Measurements from ENCODE around the gene ACTG2.

ACTG2 gene

GRCh38 chr2:73947412-73948018 is 54.7 kb downstream of the ACTG2 start:
- POLR2A ChIA-PET = no interaction called here
- CTCF ChIA-PET = interaction anchor here (0.9 to 1.1 kb wide), 2 partner anchors 18 to 26 kb away, joined by 3 read pairs; no protein-coding TSS in a partner anchor

GRCh38 chr2:73949802-73950201 is 57.0 kb downstream of the ACTG2 start:
- no peak for TF ChIP-seq CTCF (IDR thresholded peaks at IDR 0.05; ENCODE audit: control extremely low read depth, extremely low read depth, low read depth, missing control alignments)
- POLR2A ChIA-PET = no interaction called here
- CTCF ChIA-PET = interaction anchor here (0.7 to 2.4 kb wide), 7 partner anchors 11 to 207 kb away, joined by 3 to 9 read pairs (median 3); no protein-coding TSS in a partner anchor
- DNase-seq (ENCODE audit: extremely low spot score) = no peak

More at GRCh38 chr2:73947412-73948018, 54.7 kb downstream of the ACTG2 start:
- no peak for TF ChIP-seq CTCF (IDR thresholded peaks at IDR 0.05; ENCODE audit: control extremely low read depth, extremely low read depth, low read depth, missing control alignments)
- no peak for DNase-seq (ENCODE audit: extremely low spot score)

GRCh38 chr2:73952499-73953446 is 60.0 kb downstream of the ACTG2 start:
- CTCF ChIA-PET = interaction anchor here (1.0 to 4.4 kb wide), 4 partner anchors 12 to 23 kb away, joined by 3 to 14 read pairs (median 6); no protein-coding TSS in a partner anchor
- POLR2A ChIA-PET = no interaction called here
- no peak for TF ChIP-seq CTCF (IDR thresholded peaks at IDR 0.05; ENCODE audit: control extremely low read depth, extremely low read depth, low read depth, missing control alignments)
- no peak for DNase-seq (ENCODE audit: extremely low spot score)

- ChIA-PET POLR2A (no interaction called here), CTCF (interaction anchor here (1.3 to 4.4 kb wide), 3 partner anchors 8 to 15 kb away, joined by 3 to 14 read pairs (median 7); no protein-coding TSS in a partner anchor)
- no peak for TF ChIP-seq CTCF (IDR thresholded peaks at IDR 0.05; ENCODE audit: control extremely low read depth, extremely low read depth, low read depth, missing control alignments)
- DNase-seq (ENCODE audit: extremely low spot score) = no peak
Observed at GRCh38 chr2:73956218-73956865, 63.5 kb downstream of the ACTG2 start.

- ChIA-PET POLR2A (no interaction called here), CTCF (no interaction called here)
- DNase-seq (ENCODE audit: extremely low spot score) = no peak
- no peak for TF ChIP-seq CTCF (IDR thresholded peaks at IDR 0.05; ENCODE audit: control extremely low read depth, extremely low read depth, low read depth, missing control alignments)
Observed at GRCh38 chr2:73961274-73961673, 68.5 kb downstream of the ACTG2 start.

All from GM10248 (cell line).